Suprapubic skin (tissue), 3 donors: ENCODE results near the gene SLC4A9.

Source experiments
- CTCF ChIP-seq, 2 donors: fragments of 200-600 bp in 1 of 2; fragments of 450-650 bp in 1 of 2; sonication (generic) in 1 of 2; IDR thresholded peaks; one replicate each; pipeline ENCODE4 v1.5.1; 2016 to 2019; ENCODE audit warnings: antibody characterized with exemption in 2 of 2, mild to moderate bottlenecking in 1 of 2, moderate library complexity in 1 of 2
- POLR2A ChIP-seq, 2 donors: fragments of 450-650 bp; IDR thresholded peaks; one replicate each; pipeline ENCODE4 v1.6.1; 2017; ENCODE audit warnings: antibody characterized with exemption in 2 of 2, mild to moderate bottlenecking in 2 of 2, moderate library complexity in 2 of 2

GRCh38 chr5:140417235-140417634, 57.2 kb downstream of the SLC4A9 start:
- TF ChIP-seq CTCF (IDR thresholded peaks at IDR 0.05) = no peak
- no peak for TF ChIP-seq POLR2A (IDR thresholded peaks at IDR 0.05)
